ENCODE results near the gene BRSK1.

The BRSK1 gene

DNA sequence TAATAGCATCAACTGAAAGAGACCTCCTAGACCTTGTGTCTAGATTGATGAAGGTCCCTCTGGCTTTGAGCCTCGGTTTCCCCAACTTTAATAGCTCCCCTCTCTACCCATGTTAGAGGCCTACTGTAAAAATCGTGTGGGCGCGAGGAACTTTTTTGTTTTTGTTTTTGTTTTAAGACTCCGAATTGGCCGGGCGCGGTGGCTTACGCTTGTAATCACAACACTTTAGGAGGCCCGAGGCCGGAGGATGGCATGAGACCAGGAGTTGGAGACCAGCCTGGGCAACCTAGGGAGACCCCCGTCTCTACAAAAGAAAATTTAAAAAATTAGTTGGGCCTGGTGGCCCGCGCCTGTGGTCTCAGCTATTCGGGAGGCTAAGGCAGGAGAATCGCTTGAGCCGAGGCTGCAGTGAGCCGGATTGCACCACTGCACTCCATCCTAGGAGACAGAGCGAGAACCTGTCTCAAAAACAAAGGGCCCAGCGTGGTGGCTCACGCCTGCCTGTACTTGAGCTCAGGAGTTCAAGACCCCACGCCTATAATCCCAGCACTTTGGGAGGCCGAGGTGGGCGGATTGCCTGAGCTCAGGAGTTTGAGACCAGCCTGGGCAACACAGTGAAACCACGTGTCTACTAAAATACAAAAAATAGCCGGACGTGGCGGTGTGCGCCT lies 24.1 kb upstream of the BRSK1 start:
- Mint-ChIP-seq H3K27me3 (no peaks in the 10 kb centered on the region), H3K4me3 (peak overlapping the region; percentile 86), H3K27ac (peak overlapping the region; percentile 91), H3K4me1 (ENCODE audit: low read depth) (peaks cover 40% of the 10 kb centered on the region), H3K9me3 (no peaks in the 10 kb centered on the region), H3K36me3 (ENCODE audit: low read depth) (peaks cover 43% of the 10 kb centered on the region)

DNA sequence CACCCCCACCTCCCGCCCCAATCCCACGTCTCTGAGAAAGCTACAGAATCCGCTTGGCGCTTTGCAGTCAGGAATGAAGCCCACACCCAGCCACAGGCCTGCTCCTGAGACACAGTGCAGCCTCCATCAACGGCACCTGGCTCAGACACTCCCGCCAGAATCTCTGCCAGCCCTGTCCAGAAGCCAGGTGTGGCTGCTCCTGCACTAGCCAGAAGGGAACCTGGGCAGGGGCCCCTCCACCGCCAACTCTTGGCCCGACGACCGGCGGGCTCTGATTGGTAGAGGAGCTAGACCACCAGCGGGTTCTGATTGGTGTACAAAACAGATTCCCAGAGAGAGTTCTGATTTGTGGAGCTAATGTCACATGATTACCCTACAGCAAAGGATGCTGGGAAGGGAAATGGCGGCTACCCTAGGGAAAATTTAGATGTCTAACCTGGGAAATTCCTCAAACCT lies 22.1 kb upstream of the BRSK1 start:
- H3K27ac Mint-ChIP-seq = no peak overlapping the region
- H3K9me3 Mint-ChIP-seq = peaks cover 6% of the 10 kb centered on the region
- peaks cover 30% of the 10 kb centered on the region for H3K4me1 Mint-ChIP-seq (ENCODE audit: low read depth)
- H3K4me3 Mint-ChIP-seq = no peak overlapping the region
- no peaks in the 10 kb centered on the region for H3K27me3 Mint-ChIP-seq
- H3K36me3 Mint-ChIP-seq (ENCODE audit: low read depth) = peaks cover 32% of the 10 kb centered on the region

DNA sequence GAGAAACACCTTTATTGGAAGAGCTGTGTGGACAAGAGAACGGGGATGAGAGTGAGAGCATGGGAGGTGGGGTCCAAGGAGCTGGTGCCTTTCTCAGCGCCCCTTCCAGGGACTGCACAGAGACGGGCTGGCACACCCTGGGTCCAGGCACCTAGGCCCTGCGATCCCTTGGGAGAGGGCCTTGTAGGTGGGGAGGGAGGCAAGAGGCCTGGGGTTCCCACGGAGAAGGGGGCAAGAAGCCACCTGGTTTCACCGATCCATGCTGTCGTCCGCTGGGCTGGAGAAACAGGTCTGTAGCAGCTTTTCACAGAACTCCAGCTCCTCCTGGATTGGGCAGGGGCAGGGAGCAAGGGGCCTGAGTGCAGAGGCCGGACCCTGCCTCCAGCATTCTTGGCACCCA lies 21.4 kb upstream of the BRSK1 start:
- Mint-ChIP-seq H3K4me1 (ENCODE audit: low read depth) (peaks cover 24% of the 10 kb centered on the region), H3K27me3 (no peaks in the 10 kb centered on the region), H3K36me3 (ENCODE audit: low read depth) (peaks cover 29% of the 10 kb centered on the region), H3K4me3 (no peak overlapping the region), H3K27ac (no peak overlapping the region), H3K9me3 (peaks cover 8% of the 10 kb centered on the region)

DNA sequence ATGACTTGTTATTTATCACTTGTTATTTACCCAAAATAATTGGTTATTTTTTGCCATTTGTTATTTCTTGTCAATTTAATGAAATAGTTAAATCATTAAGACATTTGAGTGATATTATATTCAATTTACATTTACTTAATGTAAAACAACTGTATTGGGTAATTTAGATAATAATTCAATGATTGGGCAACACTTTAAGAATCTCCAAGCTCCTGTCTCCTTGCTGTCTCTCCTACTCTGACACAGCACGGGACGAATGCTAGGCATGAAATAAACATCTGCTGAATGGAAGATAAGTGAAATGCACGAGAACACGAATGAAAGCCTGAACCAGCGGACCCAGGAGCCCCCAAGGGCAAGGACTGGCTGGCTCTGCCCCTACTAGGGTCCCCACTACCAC lies 19.3 kb upstream of the BRSK1 start:
- Mint-ChIP-seq H3K27ac (no peak overlapping the region), H3K9me3 (peaks cover 8% of the 10 kb centered on the region), H3K36me3 (ENCODE audit: low read depth) (peaks cover 38% of the 10 kb centered on the region), H3K4me3 (no peak overlapping the region), H3K27me3 (no peaks in the 10 kb centered on the region), H3K4me1 (ENCODE audit: low read depth) (peaks cover 16% of the 10 kb centered on the region)

DNA sequence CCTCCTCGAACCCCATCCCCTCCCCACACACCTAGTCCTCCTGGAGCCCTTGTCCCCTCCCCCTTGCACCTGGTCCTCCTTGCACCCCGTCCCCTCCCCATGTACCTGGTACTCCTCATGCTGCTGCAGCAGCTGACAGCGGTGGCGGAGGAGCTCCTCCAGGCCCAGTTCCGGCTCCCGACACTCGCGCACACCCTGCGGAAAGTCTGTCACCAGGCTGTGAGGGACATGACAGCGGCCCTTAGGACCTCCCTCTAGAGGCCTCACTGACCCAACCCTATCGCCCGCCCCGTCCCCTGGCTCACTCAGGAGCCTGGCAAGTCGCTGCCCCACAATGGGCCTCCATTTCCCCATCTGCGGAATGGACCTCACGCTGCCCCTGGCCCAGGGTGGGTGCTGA lies 18.6 kb upstream of the BRSK1 start:
- Mint-ChIP-seq H3K27me3 (no peaks in the 10 kb centered on the region), H3K4me1 (ENCODE audit: low read depth) (peaks cover 9% of the 10 kb centered on the region), H3K9me3 (peaks cover 8% of the 10 kb centered on the region), H3K27ac (no peak overlapping the region), H3K36me3 (ENCODE audit: low read depth) (peaks cover 44% of the 10 kb centered on the region), H3K4me3 (no peak overlapping the region)

DNA sequence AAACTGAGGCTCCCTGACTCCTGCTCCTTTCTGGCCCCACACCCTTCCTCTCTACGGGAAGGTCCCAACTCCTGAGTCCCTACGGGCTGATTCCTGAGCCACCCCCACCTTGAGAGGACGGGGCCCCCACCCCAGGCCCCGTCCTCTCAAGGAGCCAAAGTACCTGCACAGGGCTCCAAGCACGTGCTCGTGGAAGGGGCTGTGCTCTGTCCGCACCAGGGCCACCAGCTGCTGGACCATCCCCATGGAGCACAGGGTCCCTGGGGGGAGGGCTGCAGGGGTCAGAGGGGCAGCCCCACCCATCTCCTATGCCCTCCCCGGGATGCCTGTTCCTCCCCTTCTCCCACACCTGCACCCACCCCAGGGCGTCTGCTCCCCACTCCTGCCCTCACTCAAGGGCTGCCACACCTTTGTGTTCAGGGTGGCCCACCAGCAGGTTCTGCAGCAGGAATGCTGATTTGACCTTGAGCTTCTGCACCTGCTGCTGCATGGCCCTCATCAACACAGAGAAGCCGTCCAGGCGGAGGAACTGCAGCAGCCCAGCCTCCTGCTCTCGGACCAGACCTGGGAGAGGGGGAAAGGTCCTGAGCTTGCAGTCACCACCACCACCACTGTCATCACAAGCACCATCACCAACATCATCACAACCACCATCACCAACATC lies 17.9 kb upstream of the BRSK1 start:
- Mint-ChIP-seq H3K4me3 (no peak overlapping the region), H3K27me3 (no peaks in the 10 kb centered on the region), H3K36me3 (ENCODE audit: low read depth) (peaks cover 48% of the 10 kb centered on the region), H3K4me1 (ENCODE audit: low read depth) (peaks cover 5% of the 10 kb centered on the region), H3K27ac (peak overlapping the region; percentile 5), H3K9me3 (peaks cover 8% of the 10 kb centered on the region)

DNA sequence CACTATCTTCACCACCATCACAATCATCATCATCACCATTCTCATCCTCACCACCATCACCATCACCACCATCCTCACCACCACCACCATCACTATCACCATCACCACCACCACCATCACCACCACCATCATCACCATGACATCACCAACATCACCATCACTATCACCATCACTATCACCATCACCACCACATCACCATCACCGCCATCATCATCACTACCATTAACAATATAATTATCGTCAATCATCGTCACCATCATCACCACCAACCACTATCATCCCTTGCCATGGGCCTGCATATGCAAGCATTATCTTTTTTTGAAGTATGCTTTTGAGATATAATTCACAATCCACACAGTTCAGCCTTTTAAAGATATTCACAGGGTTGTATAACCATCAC lies 17.4 kb upstream of the BRSK1 start:
- Mint-ChIP-seq H3K9me3 (peaks cover 8% of the 10 kb centered on the region), H3K27ac (peak overlapping the region; percentile 5), H3K4me1 (ENCODE audit: low read depth) (peaks cover 5% of the 10 kb centered on the region), H3K27me3 (no peaks in the 10 kb centered on the region), H3K4me3 (no peak overlapping the region), H3K36me3 (ENCODE audit: low read depth) (peaks cover 50% of the 10 kb centered on the region)

DNA sequence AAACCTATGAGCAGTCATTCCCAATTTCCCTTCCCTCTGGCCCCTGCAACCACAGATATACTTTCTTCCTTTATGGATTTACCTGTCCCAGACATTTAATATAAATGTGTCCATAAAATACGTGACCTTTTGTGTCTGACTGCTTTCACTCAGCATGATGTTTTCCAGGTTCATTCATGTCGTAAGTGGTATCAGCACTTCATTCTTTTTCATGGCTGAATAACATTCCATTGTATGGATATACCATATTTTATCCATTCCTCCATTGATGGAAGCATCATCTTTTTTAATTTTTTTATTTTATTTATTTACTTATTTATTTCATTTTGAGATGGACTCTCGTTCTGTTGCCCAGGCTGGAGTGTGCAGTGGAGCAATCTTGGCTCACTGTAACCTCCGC lies 17.0 kb upstream of the BRSK1 start:
- peaks cover 50% of the 10 kb centered on the region for H3K36me3 Mint-ChIP-seq (ENCODE audit: low read depth)
- H3K9me3 Mint-ChIP-seq = peaks cover 8% of the 10 kb centered on the region
- no peak overlapping the region for H3K27ac Mint-ChIP-seq
- no peaks in the 10 kb centered on the region for H3K27me3 Mint-ChIP-seq
- H3K4me3 Mint-ChIP-seq = no peak overlapping the region
- peaks cover 5% of the 10 kb centered on the region for H3K4me1 Mint-ChIP-seq (ENCODE audit: low read depth)

DNA sequence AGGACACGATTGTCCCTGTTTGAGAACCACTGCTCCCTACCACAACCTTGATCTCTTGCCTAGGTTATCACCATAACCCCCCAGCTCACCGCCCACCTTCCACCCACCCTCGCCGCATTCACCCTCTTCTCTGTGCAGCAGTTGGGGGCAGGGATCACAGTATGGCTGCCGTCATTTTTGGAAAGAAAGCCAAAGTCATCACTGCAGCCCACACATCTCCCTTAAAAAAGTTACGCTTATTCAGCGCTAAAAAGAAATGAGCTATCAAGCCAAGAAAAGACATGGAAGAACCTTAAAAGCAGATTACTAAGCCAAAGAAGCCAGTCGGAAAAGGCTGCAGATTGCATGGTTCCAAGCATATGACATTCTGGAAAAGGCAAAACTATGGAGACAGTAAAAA lies 14.5 kb upstream of the BRSK1 start:
- peaks cover 8% of the 10 kb centered on the region for H3K9me3 Mint-ChIP-seq
- peaks cover 5% of the 10 kb centered on the region for H3K4me1 Mint-ChIP-seq (ENCODE audit: low read depth)
- no peak overlapping the region for H3K4me3 Mint-ChIP-seq
- H3K36me3 Mint-ChIP-seq (ENCODE audit: low read depth) = peaks cover 56% of the 10 kb centered on the region
- H3K27ac Mint-ChIP-seq = no peak overlapping the region
- no peaks in the 10 kb centered on the region for H3K27me3 Mint-ChIP-seq

DNA sequence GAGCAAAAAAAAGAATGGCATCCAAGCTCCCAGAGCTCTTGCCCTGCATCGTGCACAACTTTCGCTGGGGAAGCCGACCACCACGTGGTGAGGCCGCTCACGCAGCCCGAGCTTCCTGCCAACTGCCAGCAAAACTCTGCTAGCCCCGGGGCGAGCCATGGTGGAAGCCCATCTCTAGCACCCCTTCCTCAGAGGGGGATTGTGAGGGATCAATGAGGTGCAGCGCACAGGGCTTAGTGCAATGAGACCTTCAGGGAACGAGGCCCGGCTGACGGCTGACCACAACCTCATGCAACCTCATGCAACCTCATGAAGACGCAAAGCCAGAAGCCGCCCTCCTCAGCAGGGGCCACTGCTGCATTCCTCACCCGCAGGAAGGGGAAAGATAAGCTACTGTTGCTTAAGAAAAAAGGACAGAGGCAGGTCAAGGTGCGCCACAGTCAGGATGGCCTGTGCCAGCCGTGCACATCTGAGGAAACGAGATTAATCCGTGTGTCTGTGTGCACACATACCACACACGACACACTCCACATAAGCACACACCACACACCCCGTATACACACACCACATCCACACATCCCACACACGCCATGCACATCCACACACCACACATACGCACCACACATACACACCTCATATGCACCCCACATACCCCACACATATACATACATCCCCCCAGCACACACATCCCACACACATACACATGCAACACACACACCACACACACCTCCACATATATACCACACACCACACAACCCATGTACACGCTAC lies 13.4 kb upstream of the BRSK1 start:
- no peaks in the 10 kb centered on the region for H3K27me3 Mint-ChIP-seq
- peaks cover 5% of the 10 kb centered on the region for H3K4me1 Mint-ChIP-seq (ENCODE audit: low read depth)
- H3K36me3 Mint-ChIP-seq (ENCODE audit: low read depth) = peaks cover 59% of the 10 kb centered on the region
- peaks cover 8% of the 10 kb centered on the region for H3K9me3 Mint-ChIP-seq
- no peak overlapping the region for H3K4me3 Mint-ChIP-seq
- no peak overlapping the region for H3K27ac Mint-ChIP-seq

DNA sequence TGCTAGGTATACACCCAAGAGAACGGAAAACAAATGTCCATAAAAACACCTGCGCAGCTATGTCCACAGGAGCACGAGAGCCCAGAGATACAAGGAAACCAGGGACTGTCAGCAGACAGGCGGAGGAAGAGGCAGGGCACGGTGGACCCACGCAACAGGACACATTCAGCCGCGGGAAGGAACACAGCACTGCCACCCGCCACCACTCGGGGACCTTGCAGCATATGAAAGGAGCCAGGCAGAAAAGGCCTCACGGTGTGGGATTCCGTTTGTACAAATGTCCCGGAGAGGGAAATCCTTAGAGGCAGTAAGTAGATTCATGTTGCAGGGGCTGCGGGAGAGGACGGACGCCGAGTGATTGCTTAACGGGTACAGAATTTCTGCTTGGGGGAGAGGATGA lies 11.7 kb upstream of the BRSK1 start:
- peaks cover 63% of the 10 kb centered on the region for H3K36me3 Mint-ChIP-seq (ENCODE audit: low read depth)

DNA sequence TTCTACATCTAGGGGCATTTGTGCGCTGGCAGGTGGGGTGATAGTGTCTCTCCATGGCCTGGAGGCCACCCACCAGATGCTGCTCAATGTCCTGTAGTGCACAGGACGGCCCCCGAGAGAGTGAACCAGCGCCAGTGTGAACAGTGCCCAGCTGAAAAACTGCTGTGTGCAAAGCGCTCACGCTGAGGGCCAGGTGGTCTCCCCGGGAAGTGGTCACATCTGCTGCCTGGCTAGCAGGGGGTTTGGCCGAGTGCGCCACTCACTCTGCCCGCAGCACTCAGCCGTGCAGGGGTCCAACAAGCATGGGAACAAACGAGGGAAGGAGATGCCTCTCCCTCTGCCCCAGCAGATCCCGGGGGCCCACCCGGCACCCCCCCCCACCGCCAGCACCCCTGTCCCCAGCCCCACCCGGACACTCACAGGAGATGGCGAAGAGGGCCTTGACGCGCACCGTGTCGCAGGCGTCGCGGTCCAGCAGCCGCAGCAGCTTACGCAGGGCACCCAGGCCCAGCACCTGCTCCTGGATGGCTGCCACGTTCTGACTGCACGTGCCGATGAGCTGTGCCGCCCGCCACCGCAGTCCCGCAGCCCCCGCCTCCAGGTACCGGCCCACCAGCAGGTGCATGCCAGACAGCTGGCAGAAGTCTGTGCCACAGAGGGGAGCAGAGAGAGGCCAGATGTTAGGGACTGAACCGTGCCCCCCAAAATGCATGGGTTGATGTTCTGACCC lies 9.7 kb upstream of the BRSK1 start:
- H3K9me3 Mint-ChIP-seq = no peaks in the 10 kb centered on the region
- H3K4me3 Mint-ChIP-seq = no peak overlapping the region
- H3K4me1 Mint-ChIP-seq (ENCODE audit: low read depth) = peaks cover 26% of the 10 kb centered on the region
- H3K27me3 Mint-ChIP-seq = no peaks in the 10 kb centered on the region
- no peak overlapping the region for H3K27ac Mint-ChIP-seq
- peaks cover 65% of the 10 kb centered on the region for H3K36me3 Mint-ChIP-seq (ENCODE audit: low read depth)

More for the DNA sequence above, 11.7 kb upstream of the BRSK1 start:
- Mint-ChIP-seq H3K4me1 (ENCODE audit: low read depth) (peaks cover 13% of the 10 kb centered on the region), H3K9me3 (no peaks in the 10 kb centered on the region), H3K4me3 (no peak overlapping the region), H3K27ac (no peak overlapping the region), H3K27me3 (no peaks in the 10 kb centered on the region)

DNA sequence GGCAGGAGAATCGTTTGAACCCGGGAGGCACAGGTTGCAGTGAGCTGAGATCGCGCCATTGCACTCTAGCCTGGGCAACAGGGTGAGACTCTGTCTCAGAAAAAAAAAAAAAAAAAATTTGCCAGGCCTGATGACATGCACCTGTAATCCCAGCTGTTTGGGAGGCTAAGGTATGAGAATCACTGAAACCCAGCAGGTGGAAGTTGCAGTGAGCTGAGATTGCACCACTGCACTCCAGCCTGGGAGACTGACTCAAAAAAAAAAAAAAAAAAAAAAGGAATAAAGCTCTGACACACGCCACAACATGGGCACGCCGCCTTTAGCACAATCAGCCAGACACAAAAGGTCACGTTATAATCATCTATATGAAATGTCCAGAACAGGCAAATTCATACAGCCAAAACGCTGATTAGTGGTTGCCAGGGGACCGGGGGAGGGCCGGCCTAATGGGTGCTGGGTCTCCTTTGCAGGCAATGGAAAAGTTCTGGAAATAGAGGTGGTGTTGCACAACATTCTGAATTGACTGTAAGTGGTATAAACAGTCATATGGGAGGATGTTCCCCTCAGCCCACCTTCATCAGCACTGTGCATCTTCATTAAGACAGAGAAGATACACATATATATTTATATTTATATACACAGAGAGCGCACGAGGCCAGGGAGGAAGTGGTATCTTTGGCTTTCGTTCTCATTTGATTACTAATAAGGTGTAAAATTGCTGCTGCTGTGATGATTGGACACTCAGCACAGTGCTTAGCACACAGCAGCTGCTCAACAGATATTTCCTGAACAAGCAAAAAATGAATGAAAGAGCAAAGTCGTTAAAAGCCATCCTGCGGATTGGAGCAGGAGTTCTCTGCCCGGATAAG lies 7.7 kb upstream of the BRSK1 start:
- no peak overlapping the region for H3K27ac Mint-ChIP-seq
- H3K27me3 Mint-ChIP-seq = no peaks in the 10 kb centered on the region
- H3K4me1 Mint-ChIP-seq (ENCODE audit: low read depth) = peaks cover 39% of the 10 kb centered on the region
- H3K36me3 Mint-ChIP-seq (ENCODE audit: low read depth) = peaks cover 53% of the 10 kb centered on the region
- no peak overlapping the region for H3K4me3 Mint-ChIP-seq
- H3K9me3 Mint-ChIP-seq = no peaks in the 10 kb centered on the region
